Measurements from ENCODE around the gene PGM1. TPM values are rescaled to one million over a fixed set of nuclear protein-coding genes. Genes with fewer than 3 reads are reported as not detected.

The PGM1 gene
- total and polyA plus RNA-seq, 2 of the 13 experiments (the other 11 are each of a cell fraction or from before 2014, with no cell fraction given): 51.6 to 105 TPM

DNA sequence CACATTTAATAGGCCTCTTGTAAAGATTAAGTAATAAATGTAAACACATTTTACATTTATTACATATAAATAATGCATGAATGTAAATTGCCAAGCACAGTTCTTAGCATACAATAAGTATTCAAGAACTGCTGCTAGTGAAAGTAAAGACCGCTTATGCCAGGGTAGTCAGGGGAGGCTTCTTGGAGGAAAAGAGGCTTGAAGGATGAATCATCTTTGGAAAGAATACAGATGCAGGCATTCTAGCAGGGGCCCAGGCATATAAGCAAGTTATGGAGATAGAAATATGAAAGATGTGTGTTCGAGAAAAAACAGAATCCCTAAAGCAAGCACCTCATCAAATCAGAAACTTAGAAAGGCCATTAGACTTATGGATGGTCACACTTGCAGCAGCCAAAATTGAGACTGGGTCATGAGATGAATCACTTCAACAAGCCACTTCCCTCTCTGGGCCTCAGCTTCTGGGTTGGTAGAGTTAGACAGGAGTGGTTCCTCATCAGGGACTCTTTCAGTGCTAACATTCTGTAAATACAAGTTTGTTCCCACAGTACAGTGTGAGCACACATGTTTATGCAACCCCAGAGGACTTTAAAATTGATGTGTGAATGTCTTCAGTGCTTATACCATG lies 100.8 kb downstream of the PGM1 start (continued):
- TF ChIP-seq MEIS1 (CRISPR knock-in tag; IDR thresholded peaks at IDR 0.05; ENCODE audit: borderline replicate concordance) (no peak), ZKSCAN8 (CRISPR knock-in tag; IDR thresholded peaks at IDR 0.05; ENCODE audit: borderline replicate concordance) (no peak), ZNF577 (CRISPR knock-in tag; IDR thresholded peaks at IDR 0.05; ENCODE audit: borderline replicate concordance, low read depth) (no peak)

DNA sequence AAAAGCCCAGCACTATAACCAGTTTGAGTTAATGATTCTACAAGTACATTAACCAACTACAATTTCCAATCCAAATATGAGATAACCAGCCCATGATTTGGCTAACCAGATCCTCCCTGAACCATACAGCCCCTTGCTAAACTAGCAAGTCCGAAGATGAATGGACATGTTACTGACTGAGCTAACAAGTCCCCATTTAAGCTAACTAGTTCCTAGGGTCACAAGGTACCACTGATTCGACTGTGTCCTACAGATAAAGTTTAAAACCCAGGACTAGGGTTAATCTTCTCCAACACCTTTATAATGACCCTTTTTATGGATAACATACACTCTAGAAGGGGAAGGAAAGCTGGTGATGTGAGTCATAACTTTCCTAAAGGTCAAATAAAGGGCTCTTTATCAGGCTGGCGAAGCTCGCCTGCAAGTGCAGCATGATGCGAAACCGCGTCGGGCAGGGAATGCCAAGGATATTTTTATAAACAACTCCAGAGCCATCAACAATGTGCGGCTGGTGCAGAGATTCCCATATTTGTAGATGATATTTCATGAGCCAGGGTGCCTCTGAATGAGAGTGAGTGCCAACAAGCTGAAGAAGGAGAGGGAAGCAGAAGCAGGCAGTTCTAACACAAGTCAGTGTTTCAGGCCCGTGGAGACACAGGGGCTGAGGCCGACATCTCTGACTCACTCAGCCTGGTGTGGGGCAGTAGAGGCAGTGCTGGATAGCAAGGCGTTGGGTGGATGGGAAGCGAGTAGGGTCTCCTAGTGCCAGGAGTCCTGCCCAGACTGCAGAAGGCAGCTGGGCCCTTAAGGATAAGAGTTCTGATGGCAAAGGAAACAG lies 105.0 kb downstream of the PGM1 start:
- no peak for ATAC-seq
- Histone ChIP-seq H3K79me2 (ENCODE audit: insufficient read depth, low read length) (no peaks in the 10 kb centered on the region), H3K9ac (ENCODE audit: insufficient read depth, low read depth, low read length) (no peak overlapping the region), H4K20me1 (ENCODE audit: insufficient read depth, low read length) (no peaks in the 10 kb centered on the region), H2AFZ (ENCODE audit: low read length) (no peak overlapping the region), H3K4me3 (replicated peaks in 1 of 3; ENCODE audit: insufficient read depth in 1 of 3, low read depth in 2 of 3, low read length in 3 of 3) (no peak overlapping the region), H3K4me1 (ENCODE audit: insufficient read depth, low read length) (peaks cover 52% of the 10 kb centered on the region), H3K9me3 (ENCODE audit: low read length) (no peaks in the 10 kb centered on the region), H3K4me2 (ENCODE audit: low read depth, low read length) (no peak overlapping the region), H3K36me3 (replicated peaks in 1 of 2; ENCODE audit: control insufficient read depth in 1 of 2, insufficient read depth in 2 of 2, low read length in 2 of 2) (no peaks in the 10 kb centered on the region), H3K27me3 (ENCODE audit: control insufficient read depth in 1 of 2, insufficient read depth in 2 of 2, low read length in 2 of 2) (no peaks in the 10 kb centered on the region), H3K27ac (ENCODE audit: extremely low read length, insufficient read depth, low read length) (no peak overlapping the region)
- intact Hi-C loops (cut with micrococcal nuclease; ENCODE audit: unreplicated experiment): no loop called here
- in situ Hi-C loops (cut with HindIII; ENCODE audit: extremely low pct_ligation_motif_present, low pct_unique_long_range_greater_than_20kb): loop anchor here (25.0 kb wide), 1 partner anchor 214 kb away; no protein-coding TSS in a partner anchor
- TF ChIP-seq SP140L (CRISPR knock-in tag; IDR thresholded peaks at IDR 0.05; ENCODE audit: borderline replicate concordance) (no peak), ETV6 (CRISPR knock-in tag; conservative IDR thresholded peaks at IDR 0.05) (no peak), AGO2 (optimal IDR thresholded peaks at IDR 0.05; ENCODE audit: low read depth, low read length) (no peak), CHD2 (IDR thresholded peaks at IDR 0.05; ENCODE audit: low read depth, low read length) (no peak), CBX1 (IDR thresholded peaks at IDR 0.05; ENCODE audit: low read depth) (no peak), EEA1 (CRISPR knock-in tag; IDR thresholded peaks at IDR 0.05; ENCODE audit: borderline replicate concordance) (no peak), HHEX (CRISPR knock-in tag; IDR thresholded peaks at IDR 0.05) (no peak), RFXAP (CRISPR knock-in tag; IDR thresholded peaks at IDR 0.05; ENCODE audit: borderline replicate concordance) (no peak)
- POLR2A ChIA-PET: no interaction called here
- no peak for DNase-seq (ENCODE audit: low spot score)
- BruUV-seq (replicated peaks): no TSS peak
- CTCF ChIA-PET (ENCODE audit: low intra/inter-chr PET ratio, low total read pairs): no interaction called here
- 74% methylated on average over 13 of the region's 13 CpGs for WGBS (ENCODE audit: low lambda C conversion rate)
- no peak for FAIRE-seq

Measured in HepG2 (cell line).